Measurements from ENCODE around the gene DUSP9.

The DUSP9 gene

GRCh38 chrX:153668423-153669173, 21.6 kb downstream of the DUSP9 start:
- H3K27ac ChIP-seq (ENCODE audit: low read depth, low read length): no peak overlapping the region
- no peaks in the 10 kb centered on the region for H3K79me2 ChIP-seq (ENCODE audit: control insufficient read depth, low read length)
- H4K20me1 ChIP-seq (ENCODE audit: control insufficient read depth, insufficient read depth, low read depth, low read length): no peaks in the 10 kb centered on the region
- H3K27me3 ChIP-seq (ENCODE audit: control insufficient read depth, low read length): no peaks in the 10 kb centered on the region
- H3K4me1 ChIP-seq (ENCODE audit: control insufficient read depth, low read length): no peaks in the 10 kb centered on the region
- TF ChIP-seq EZH2phosphoT487 (IDR thresholded peaks at IDR 0.05; ENCODE audit: borderline replicate concordance, low read length): no peak
- TF ChIP-seq CTCF (IDR thresholded peaks at IDR 0.05; ENCODE audit: low read depth, low read length, poor library complexity, severe bottlenecking): no peak
- H3F3A ChIP-seq (ENCODE audit: control insufficient read depth, insufficient read depth): no peaks in the 10 kb centered on the region
- H3K9me3 ChIP-seq (ENCODE audit: control insufficient read depth, insufficient read depth, low read length): no peaks in the 10 kb centered on the region
- no peak overlapping the region for H3K4me2 ChIP-seq (ENCODE audit: low read length)
- H3K36me3 ChIP-seq (ENCODE audit: control insufficient read depth, low read length): no peaks in the 10 kb centered on the region
- H3K4me3 ChIP-seq (ENCODE audit: low read length): no peak overlapping the region
- H3K9me2 ChIP-seq (replicated peaks; ENCODE audit: control insufficient read depth, low read length): no peaks in the 10 kb centered on the region

- no peaks in the 10 kb centered on the region for H3F3A ChIP-seq (ENCODE audit: control insufficient read depth, insufficient read depth)
- no peaks in the 10 kb centered on the region for H3K36me3 ChIP-seq (ENCODE audit: control insufficient read depth, low read length)
- TF ChIP-seq CTCF (IDR thresholded peaks at IDR 0.05; ENCODE audit: low read depth, low read length, poor library complexity, severe bottlenecking) (peak; percentile 95), EZH2phosphoT487 (IDR thresholded peaks at IDR 0.05; ENCODE audit: borderline replicate concordance, low read length) (no peak)
- no peak overlapping the region for H3K27ac ChIP-seq (ENCODE audit: low read depth, low read length)
- H3K4me1 ChIP-seq (ENCODE audit: control insufficient read depth, low read length): no peaks in the 10 kb centered on the region
- no peaks in the 10 kb centered on the region for H3K9me2 ChIP-seq (replicated peaks; ENCODE audit: control insufficient read depth, low read length)
- no peaks in the 10 kb centered on the region for H3K9me3 ChIP-seq (ENCODE audit: control insufficient read depth, insufficient read depth, low read length)
- H3K4me3 ChIP-seq (ENCODE audit: low read length): no peak overlapping the region
- no peaks in the 10 kb centered on the region for H3K27me3 ChIP-seq (ENCODE audit: control insufficient read depth, low read length)
- H3K4me2 ChIP-seq (ENCODE audit: low read length): no peak overlapping the region
- H3K79me2 ChIP-seq (ENCODE audit: control insufficient read depth, low read length): no peaks in the 10 kb centered on the region
- no peaks in the 10 kb centered on the region for H4K20me1 ChIP-seq (ENCODE audit: control insufficient read depth, insufficient read depth, low read depth, low read length)
Observed at GRCh38 chrX:153669174-153669890, 22.3 kb downstream of the DUSP9 start.

GRCh38 chrX:153669901-153670731, 23.1 kb downstream of the DUSP9 start:
- H3K4me3 ChIP-seq (ENCODE audit: low read length): no peak overlapping the region
- H3K27me3 ChIP-seq (ENCODE audit: control insufficient read depth, low read length): no peaks in the 10 kb centered on the region
- no peaks in the 10 kb centered on the region for H3K79me2 ChIP-seq (ENCODE audit: control insufficient read depth, low read length)
- no peaks in the 10 kb centered on the region for H3K4me1 ChIP-seq (ENCODE audit: control insufficient read depth, low read length)
- no peaks in the 10 kb centered on the region for H3K9me3 ChIP-seq (ENCODE audit: control insufficient read depth, insufficient read depth, low read length)
- no peaks in the 10 kb centered on the region for H3K9me2 ChIP-seq (replicated peaks; ENCODE audit: control insufficient read depth, low read length)
- H3F3A ChIP-seq (ENCODE audit: control insufficient read depth, insufficient read depth): no peaks in the 10 kb centered on the region
- H3K4me2 ChIP-seq (ENCODE audit: low read length): no peak overlapping the region
- TF ChIP-seq EZH2phosphoT487 (IDR thresholded peaks at IDR 0.05; ENCODE audit: borderline replicate concordance, low read length) (no peak), CTCF (IDR thresholded peaks at IDR 0.05; ENCODE audit: low read depth, low read length, poor library complexity, severe bottlenecking) (no peak)
- no peaks in the 10 kb centered on the region for H4K20me1 ChIP-seq (ENCODE audit: control insufficient read depth, insufficient read depth, low read depth, low read length)
- H3K36me3 ChIP-seq (ENCODE audit: control insufficient read depth, low read length): no peaks in the 10 kb centered on the region
- H3K27ac ChIP-seq (ENCODE audit: low read depth, low read length): no peak overlapping the region

All from DOHH2 (cell line).